ENCODE results near the gene MUC6.
A peak's percentile ranks its signal among the peaks of the same experiment; 100 is the strongest.
"Not testable (repeated sequence)": the region's sequence is repeated elsewhere in the genome, so short reads cannot be mapped to it uniquely, and the experiment has no call there.

Gene MUC6

GRCh38 chr11:1022908-1023810, 13.4 kb downstream of the MUC6 start:
- no peak for DNase-seq

DNA sequence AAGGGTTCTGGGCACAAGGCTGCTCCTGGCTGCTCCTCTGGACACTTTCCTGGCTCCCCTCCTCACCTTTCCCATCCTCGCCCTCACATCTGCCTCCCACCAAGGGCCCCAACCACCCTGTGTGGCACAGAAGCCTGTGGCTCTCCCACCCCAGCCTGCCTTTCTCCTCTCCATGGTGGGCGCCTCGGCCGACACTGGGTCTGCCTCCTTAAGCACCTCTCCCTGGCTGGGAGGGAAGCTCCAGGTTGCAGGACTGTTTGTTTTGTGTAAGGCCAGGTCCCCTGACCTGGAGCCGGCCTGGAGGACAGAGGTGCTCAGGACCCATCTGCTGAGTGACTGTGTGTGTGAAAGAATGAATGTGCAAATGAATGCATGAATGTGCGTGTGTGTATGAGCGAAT, 14.1 kb downstream of the MUC6 start:
- DNase-seq = no peak

DNA sequence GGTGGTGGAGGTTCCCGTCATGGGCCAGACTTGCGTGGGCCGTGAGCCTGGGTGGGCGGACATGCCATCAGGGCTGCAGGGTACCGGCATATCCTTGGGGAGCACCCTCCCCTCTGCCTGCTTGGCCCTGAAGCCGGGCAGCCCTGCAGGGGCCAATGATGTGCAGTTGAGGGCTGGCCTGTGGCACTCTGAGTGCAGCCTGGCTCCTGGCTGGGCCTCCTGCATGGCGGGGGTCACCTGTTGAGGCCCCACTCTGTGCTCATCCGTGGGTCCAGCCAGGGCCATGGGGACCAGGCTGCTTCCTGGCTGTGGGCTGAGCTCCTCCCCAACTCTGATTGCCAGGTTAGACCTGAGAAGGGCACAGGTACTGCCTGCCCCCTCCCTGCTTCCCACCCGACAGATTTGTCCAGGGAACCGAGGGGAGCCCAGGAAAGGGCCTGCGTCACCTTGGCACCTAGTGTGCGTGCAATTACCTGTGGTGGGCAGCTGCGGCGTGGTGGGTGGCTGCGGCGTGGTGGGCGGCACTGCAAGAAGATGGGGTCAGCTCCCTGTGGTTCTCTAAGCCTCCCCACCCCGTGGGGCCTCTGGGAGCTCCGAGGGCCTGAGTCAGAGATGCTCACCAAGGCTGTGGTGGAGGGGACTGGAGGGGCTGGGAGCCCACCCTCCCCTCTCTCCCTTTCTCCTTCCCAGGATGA, 16.2 kb downstream of the MUC6 start:
- DNase-seq = no peak

- DNase-seq = no peak
These were observed 17.1 kb downstream of the MUC6 start for GRCh38 chr11:1019321-1019910.

GRCh38 chr11:1018091-1018490, 18.4 kb downstream of the MUC6 start:
- DNase-seq = no peak

GRCh38 chr11:1017269-1018005, 19.1 kb downstream of the MUC6 start:
- DNase-seq = no peak

DNA sequence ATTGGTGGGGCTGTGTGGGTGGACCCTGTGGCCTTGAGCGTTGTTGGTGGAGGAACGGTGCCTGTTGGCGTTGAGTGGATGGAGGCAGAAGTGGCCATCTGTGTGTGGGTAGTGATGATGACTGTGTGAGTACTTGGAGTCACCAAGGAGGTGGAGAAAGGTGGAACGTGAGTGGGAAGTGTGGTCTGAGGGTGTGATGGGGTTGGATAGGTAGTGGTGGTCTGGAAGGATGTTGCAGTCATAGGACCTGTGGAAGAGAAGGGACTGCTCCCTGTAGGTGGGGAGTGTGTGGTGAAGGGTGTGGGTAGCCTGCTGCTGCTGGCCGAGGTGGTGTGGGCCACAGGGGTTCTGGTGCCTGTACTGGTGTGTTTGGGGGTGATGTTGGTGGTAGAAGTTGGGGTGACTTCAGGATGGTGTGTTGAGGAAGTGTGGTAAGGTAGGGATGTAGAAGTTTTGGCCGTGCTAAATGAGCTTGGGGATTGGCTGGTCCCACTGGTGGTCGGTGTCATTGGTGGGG, 19.9 kb downstream of the MUC6 start:
- not testable (repeated sequence) for DNase-seq

DNA sequence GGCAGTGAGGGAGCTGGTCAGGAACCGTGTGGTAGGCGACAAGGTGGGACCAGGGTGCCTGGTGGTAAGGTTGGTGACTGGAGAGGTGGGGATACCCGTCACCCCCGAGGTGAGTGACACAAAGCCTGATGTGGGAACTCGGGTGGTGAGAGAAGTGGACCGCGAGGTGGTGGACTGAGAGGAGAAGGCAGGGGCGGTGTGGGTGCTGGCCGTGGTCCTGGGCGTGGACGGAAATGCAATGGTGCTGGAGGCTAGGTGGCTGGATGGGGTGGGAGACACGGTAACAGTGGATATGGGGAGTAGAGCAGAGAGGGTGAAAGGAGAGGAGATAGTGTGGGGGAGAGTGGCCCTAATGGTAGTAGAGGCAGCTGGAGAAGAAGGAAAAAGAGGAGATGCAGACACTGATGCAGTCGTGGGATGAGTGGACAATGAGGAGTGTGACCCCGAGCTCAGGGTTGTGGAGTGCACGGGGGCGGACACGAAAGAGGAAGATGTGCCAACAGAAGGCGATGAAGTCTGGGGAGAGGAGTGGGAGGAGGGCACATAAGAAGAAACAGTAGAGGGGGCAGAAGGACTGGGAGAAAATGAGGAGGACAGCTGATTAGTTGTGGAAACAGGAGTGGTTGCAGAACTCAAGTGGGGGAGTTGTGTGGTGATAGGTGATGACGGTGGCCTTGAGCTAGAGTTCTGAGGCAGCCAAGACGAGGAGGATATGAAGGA, 20.5 kb downstream of the MUC6 start:
- DNase-seq = no peak

DNA sequence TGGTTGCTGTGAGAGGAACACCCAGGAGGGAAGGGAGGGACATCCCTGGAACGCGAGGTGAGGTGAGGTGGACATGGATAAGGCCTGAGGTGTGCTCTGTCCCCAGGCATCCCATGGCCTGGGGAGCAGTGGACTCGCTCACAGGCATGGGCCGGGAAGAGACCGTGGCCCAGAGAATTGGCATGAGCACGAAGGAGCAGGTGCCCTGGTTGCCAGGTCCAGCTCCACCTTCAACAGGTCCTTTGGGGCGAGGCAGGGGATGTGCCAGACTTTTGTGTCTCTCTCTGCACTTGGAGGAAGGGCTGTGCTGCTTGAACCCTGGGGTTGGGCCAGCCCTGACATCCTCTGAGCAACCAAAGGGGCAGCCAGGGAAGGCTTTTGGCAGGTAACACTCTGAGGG, 21.5 kb downstream of the MUC6 start:
- no peak for DNase-seq

DNA sequence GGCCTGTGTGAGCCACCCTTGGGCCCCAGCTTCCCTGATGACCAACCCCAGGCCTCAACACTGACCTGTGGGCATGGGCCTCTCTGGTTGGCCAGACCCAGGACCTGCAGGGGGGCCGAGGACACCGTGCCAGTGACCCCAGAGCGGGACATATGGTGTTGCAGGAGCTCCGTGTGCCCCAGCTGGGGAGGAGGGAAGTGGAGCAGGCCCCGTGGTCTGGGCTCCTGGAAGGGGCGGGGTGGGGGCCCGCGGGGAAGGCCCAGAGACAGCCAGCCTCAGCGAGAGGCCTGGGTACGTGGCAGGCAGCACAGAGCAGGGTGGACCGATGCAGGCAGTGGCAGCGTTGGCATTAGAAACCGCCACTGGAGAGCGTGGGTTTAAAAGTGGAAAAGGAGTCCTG, 22.2 kb downstream of the MUC6 start:
- no peak for DNase-seq

DNA sequence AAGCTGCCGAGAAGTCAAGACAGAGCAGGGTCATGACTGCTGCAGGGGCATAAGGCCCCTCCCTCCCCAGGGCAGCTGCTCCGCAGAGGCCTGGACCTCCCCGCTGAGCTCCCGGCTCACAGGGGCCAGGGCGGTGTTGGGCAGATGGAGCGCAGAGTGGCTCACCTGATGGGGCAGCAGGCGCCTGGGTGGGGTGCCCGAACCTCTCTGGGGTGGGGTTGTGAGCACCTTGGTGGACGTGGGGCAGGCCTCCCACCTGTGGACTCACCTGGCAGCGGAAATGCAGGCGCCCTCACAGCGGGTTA, 22.9 kb downstream of the MUC6 start:
- no peak for DNase-seq

DNA sequence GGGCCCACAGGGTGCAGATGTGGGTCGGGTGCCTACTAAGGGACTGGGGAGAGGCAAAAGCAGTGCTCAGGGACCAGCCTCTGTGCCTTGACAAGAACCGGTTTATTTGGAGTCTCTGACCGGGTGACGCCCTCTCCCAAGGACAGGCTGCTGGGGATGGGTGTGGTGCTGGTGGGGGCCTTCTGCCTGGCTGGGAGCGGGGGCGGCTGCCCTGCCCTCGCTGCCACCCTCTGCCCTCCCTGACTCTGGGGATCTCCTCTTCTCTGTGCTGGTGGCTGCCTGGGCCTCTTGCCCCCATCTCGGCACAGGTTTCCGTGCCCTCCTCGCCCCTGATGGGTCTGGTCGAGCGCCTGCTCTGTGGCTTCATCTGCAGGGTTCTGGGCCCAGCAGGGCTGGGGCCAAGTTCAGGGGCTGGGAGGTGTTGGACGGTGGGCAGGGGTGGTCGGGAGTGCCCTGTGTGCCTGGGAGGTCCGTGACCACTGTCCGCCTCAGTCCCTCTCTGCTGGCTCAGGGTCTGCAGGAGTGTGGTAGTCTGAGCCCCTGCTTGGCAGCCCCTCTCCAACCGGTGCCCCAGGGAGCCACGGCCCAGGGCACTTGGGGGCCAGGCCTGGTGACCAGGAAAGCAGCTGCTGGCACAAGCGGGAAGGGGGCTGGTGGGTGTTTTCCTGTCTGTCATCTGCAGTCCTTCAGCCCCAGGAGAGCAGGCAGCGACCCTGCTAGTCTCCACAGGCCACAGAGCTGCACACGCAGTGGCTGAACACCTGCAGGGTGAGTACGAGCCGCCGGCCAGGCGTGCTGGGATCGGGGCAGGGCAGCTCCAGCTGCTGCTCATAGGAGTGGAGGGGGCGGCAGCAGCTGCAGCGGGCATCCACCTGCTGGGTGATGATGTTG, 23.5 kb downstream of the MUC6 start:
- peak; percentile 41 for DNase-seq

DNA sequence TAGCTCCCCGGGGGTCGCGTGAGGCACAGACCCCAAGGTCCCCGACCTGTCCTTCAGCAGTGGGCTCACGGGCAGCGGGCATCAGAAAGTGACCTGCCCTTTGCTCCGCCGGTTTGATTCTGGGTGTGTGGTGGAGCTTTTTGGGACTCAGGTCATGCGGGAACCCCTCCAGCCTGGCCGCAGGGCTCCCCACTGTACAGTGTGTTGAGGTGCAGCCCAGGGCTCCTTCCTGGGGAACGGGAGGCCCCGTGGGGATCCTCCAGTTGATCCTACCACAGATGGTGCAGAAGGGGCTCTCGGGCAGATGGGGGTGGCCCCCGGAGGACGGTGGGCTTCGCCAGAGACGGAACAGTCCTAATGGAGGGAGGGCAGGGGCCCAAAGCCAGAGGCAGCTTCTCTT, 24.2 kb downstream of the MUC6 start:
- no peak for DNase-seq

GRCh38 chr11:1011320-1011698, 25.2 kb downstream of the MUC6 start:
- DNase-seq = no peak

DNA sequence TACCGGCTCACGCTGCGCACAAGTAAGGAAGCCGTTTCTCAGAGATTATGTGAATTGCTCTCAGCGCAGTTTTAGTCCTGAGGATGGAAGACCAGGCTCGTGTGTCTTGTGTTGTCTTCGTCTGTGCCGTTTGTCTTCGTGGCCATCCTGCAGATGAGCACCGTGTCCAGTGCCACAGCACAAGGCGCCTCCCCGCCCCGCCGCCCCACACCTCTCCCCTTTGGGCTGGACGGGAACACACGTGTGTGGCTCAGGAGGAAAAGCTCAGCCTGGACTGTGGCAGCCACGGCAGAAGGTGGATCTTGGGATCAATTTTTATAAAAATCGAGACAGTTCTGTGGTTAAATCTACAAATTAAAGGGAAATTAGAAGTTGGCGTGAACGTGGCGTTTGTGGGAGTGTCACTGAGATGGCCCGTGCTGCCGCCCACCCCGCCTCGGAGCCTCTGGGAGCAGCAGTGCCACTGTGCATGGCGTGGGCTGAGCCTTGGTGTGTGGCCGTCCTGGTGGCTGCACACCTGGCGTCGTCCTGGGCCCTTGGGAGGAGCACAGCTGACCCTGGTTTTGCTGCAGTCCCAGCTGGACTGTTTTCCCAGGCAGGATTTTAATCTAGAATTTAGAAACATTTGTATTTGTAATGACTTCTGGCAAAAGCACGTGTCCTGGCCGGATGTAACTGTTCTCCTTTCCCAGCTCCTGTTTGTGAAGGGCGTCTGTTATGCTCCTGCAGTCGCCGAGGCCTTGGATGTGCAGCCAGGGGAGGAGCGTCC, 25.8 kb downstream of the MUC6 start:
- no peak for DNase-seq

- DNase-seq = peak; percentile 39
These were observed 26.5 kb downstream of the MUC6 start for GRCh38 chr11:1009991-1010390.

GRCh38 chr11:1009371-1009770, 27.1 kb downstream of the MUC6 start:
- no peak for DNase-seq

- no peak for DNase-seq
These were observed 27.7 kb downstream of the MUC6 start for GRCh38 chr11:1008803-1009145.

- peak; percentile 25 for DNase-seq
These were observed 28.3 kb downstream of the MUC6 start for GRCh38 chr11:1008001-1008802.

- no peak for DNase-seq
These were observed 29.2 kb downstream of the MUC6 start for GRCh38 chr11:1007279-1007678.
